ENCODE measurements around the gene JMJD1C.
"Not testable (repeated sequence)": the region's sequence is repeated elsewhere in the genome, so short reads cannot be mapped to it uniquely, and the experiment has no call there.

The JMJD1C gene

DNA sequence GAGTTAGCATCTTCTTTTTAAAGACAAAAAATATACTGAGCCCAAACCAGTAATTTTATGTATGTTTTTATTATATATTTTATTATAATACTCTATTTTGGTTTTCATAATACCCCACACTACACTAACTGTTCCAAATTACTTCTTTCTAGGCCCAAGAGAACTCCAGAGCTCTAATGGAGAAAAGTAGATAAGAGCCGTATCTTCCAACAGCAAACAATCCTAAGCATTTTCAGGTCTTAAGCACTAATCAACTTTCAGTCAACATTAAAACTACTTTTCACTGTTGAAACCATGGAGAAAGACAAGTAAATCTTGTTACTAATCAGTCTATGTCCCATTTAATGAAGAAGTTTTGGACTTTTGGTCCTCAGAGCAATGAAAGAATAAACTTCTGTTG, 55.1 kb downstream of the JMJD1C start:
- DNase-seq (ENCODE audit: low read depth in 2 of 3, low spot score in 1 of 3), result no peak

DNA sequence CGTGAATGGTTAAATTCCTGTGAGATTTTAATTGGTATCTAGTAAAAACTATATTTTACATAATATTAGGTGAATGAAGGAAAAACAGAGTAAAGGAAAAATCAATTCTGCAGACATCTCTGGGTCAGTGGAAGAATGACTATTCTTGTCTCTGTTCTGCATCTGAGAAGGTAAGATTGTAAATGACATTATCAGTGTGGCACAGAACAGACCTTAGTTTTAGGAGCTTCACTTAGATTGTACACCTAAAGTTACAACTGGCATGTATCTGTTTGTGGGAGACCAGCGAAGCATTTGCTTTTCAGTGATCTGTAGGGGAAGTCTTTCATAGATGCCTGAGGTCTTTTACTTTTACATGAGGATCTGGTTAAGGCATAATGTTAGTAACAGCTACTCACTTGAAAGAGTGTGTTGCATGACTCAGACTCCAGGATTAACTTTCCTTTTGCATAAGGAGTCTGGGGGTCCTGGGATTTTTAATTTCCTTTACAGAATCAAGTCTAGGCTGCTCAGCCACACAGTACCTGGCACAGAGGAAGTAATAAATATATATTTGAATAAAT, 56.2 kb downstream of the JMJD1C start:
- DNase-seq (ENCODE audit: low read depth in 2 of 3, low spot score in 1 of 3), result no peak

DNA sequence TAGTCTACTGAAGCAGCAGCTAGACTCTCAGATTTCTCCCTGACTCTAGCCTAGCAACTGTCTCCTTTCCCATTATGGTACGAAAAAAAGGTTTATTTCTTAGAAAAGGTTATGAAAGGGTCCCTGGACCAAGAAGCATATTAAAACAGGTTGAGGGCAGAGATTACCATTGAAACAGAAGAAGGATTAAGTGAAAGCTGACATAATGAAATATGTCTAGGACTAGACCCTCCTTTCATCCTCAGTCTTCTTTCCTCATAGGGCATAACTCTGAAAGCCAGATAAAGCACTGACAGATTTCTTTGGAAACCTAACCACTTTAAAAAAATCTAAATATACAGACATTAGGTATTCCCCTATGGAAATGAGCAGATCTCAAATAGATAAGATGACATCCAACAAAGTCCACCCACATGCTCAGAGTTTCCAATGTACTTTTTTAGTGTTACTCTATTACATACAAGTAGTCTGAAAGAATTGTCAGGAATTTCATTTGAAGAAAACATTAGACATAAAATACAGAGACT, 58.6 kb downstream of the JMJD1C start:
- DNase-seq (ENCODE audit: low read depth in 2 of 3, low spot score in 1 of 3), result no peak

DNA sequence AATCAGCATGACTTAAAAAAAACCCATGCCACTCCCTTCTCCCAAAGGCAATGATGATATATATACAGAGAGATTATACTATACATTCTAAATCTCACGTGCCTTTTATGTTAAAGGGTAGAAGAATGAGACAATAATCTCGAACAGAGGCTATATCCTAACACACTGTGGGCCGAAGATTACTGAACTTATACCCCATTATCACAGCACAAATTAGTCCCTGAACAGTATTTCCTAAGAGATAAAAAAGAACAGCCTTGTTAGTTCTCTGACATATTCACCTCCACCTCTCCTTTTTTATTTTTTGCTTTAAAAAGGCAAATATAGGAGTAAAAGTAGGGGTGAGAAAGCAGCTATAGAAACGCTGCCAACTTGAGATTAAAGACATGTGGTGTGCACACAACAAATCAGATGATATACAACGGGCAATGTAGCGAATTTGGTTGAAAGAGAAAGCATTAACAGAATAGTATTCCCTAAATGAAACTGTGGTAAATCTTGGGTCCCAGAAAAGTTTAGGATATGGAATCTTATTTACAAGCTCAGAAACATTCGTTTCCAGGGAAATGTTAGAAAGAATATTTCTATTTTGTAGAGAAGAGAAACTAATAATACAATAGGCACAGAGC, 69.5 kb downstream of the JMJD1C start:
- DNase-seq (ENCODE audit: low read depth in 2 of 3, low spot score in 1 of 3), result no peak

DNA sequence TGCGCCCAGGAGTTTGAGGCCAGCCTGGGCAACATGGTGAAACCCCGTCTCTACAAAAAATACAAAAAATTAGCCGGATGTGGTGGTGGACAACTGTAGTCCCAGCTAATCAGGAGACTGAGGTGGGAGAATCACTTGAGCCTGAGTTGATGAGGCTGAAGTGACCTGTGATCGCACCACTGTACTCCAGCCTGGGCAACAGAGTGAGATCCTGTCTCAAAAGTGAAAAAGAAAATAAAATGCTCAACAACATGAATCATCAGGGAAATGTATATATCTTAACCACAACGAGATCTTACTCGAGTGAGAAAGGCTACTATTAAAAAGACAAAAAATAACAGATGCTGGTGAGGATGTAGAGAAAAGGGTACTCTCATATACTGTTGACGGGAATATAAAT, 72.7 kb downstream of the JMJD1C start:
- DNase-seq (ENCODE audit: low read depth in 2 of 3, low spot score in 1 of 3), result no peak

DNA sequence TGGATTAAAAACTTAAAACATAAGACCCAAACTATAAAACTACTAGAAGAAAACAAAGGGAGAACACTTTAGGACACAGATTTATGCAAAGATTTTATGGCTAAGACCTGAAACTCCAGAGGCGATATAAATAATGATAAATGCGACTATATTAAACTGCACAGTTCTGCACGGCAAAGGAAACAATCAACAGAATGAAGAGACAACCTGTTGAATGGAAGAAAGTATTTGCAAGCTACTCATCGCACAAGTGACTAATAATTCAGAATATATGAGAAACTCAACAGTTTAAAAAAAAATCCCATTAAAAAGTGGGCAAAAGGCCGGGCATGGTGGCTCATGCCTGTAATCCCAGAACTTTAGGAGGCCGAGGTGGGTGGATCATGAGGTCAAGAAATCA, 73.6 kb downstream of the JMJD1C start:
- no peak for DNase-seq (ENCODE audit: low read depth in 2 of 3, low spot score in 1 of 3)

DNA sequence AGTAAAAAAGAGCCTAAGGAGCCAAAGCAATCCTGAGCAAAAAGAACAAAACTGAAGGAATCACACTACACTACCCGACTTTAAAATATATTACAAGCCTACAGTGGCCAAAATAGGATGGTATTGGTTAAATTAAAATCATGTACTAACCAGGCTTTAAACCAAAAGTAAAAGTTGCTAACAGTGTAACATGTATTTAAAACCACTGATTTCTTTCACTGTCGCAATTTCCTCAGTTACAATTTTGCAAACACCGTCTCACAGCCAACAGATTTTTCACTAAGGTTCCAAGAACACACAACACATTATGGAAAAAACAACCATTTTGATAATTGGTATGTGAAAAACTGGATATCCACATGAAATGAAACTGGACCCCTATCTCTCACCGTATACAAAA, 74.0 kb downstream of the JMJD1C start:
- DNase-seq (ENCODE audit: low read depth in 2 of 3, low spot score in 1 of 3), result no peak

DNA sequence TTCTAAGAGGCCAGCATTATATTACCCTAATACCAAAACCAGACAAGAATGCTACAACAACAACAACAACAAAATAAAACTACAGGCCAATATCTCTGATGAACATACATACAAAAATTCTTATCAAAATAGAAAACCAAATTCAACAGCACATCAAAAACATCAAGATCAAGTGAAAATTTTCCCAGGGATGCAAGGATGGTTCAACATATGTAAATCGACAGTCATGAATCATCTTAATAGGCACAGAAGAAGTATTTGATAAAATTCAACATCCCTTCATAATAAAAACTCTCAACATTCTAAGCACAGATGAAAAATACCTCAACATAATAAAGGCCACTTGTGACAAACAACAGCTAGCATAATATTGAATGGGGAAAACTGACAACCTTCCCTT, 75.3 kb downstream of the JMJD1C start:
- no peak for DNase-seq (ENCODE audit: low read depth in 2 of 3, low spot score in 1 of 3)

DNA sequence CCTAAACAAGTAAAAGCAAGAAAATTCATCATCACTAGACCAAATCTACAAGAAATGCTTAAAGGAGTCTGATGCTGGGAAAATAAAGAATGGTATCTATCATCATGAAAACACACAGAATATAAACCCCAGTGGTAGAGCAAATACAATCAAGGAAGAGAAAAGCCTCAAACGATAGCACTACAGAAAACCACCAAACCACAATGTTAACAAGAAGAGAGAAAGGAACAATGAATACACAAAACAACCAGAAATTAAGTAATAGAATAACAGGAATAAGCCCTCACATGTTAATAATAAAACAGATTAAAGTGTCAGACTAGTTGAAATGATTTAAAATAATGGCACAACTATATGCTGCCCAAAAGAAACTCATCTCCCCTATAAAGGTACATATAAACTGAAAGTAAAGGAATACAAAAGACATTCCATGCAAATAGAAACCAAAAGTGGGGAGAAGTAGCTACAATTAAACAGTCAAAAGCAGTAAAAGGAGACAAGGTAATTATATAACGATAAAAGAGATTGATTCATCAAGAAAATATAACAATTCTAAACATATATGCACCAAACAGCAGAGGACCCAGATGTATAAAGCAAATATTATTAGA, 77.3 kb downstream of the JMJD1C start:
- no peak for DNase-seq (ENCODE audit: low read depth in 2 of 3, low spot score in 1 of 3)

DNA sequence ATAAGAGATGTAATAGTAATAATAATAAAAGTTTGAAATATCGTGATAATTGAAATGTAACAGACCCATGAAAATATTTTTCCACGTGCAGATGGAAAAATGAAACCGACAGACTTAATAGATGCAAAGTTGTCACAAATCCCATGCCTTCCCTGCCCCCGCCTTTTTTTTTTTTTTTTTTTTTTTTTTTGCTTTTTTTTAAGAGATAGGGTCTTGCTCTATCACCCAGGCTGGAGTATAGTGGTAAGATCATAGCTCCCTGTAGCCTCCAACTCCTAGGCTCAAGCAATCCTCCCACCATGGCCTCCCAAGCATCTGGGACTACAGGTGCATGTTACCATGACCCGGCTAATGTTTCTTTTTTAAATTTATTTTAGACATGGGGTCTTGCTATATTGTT, 80.5 kb downstream of the JMJD1C start:
- DNase-seq (ENCODE audit: low read depth in 2 of 3, low spot score in 1 of 3), result no peak

DNA sequence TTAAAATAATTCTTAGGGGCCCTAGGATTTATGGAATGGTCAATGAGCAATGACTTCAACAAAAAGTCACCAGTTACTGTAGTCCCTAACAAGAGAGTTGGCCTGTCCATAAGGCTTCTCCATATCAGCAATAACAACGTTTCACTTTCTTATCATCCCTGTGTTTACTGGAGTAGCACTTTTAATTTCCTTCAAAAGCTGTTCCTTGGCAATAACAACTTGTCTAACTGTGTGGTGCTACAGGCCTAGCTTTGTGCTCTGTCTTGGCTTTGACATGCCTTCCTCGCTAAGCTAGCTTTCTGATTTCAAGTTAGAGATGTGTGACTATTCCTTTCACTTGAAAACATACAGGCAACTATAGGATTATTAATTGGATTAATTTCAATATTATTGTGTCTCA, 81.1 kb downstream of the JMJD1C start:
- no peak for DNase-seq (ENCODE audit: low read depth in 2 of 3, low spot score in 1 of 3)

DNA sequence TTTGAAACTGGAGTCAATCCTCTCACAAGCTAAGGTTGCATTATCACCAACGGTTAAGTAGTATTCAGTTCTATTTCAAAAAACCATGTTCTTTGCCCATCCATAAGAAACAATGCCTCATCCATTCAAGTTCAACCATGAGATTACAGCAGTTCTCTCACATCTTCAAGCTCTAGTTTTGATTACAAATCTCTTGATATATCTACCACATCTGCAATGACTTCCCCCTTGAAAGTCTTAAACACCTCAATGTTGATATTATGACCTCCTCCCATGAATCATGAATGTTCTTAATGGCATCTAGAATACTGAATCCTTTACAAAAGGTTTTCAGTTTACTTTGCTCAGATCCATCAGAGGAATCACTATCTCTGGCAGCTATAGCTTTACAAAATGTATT, 81.8 kb downstream of the JMJD1C start:
- no peak for DNase-seq (ENCODE audit: low read depth in 2 of 3, low spot score in 1 of 3)

DNA sequence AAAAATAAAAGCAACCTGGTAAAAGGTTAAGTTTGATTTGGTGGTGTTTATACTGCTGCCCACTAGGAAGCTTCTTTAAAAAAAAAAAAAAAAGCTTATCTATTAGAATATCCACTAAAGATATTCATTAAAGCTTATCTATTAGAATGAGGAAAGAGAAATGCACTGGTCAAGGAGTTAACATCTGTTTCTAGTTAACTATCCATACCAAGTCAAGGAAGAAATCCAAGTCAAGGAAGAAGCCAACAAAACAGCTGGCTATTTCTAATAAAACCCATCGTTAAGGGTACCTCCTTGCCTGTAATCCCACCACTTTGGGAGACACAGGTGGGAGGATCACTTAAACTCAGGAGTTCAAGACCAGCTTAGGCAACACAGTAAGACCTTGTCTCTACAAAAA, 82.6 kb downstream of the JMJD1C start:
- DNase-seq (ENCODE audit: low read depth in 2 of 3, low spot score in 1 of 3), result no peak

DNA sequence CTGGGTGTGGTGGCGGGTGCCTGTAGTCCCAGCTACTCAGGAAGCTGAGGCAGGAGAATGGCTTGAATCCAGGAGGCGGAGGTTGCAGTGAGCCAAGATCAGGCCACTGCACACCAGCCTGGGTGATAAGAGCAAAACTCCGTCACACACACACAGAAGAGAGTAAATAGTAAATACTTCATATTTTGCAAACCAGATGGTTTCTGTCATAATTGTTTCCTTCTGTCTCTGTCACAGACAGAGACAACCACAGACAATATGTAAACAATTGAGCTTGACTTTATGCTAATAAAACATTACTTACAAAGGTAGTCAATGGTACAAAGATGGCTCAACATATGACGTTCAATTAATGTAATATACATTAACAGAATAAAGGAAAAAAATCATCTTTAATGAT, 83.7 kb downstream of the JMJD1C start:
- no peak for DNase-seq (ENCODE audit: low read depth in 2 of 3, low spot score in 1 of 3)

DNA sequence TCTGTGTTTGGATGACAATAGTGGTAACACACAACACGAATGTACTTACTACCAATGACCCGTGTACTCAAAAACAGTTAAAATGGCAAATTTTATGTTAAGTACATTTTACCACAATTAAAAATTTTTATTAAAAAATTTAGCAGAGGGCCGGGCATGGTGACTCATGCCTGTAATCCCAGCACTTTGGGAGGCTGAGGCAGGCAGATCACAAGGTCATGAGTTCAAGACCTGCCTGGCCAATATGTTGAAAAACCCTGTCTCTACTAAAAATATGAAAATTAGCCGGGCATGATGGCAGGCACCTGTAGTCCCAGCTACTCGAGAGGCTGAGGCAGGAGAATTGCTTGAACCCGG, 88.5 kb downstream of the JMJD1C start:
- not testable (repeated sequence) for DNase-seq (ENCODE audit: low read depth in 2 of 3, low spot score in 1 of 3)

DNA sequence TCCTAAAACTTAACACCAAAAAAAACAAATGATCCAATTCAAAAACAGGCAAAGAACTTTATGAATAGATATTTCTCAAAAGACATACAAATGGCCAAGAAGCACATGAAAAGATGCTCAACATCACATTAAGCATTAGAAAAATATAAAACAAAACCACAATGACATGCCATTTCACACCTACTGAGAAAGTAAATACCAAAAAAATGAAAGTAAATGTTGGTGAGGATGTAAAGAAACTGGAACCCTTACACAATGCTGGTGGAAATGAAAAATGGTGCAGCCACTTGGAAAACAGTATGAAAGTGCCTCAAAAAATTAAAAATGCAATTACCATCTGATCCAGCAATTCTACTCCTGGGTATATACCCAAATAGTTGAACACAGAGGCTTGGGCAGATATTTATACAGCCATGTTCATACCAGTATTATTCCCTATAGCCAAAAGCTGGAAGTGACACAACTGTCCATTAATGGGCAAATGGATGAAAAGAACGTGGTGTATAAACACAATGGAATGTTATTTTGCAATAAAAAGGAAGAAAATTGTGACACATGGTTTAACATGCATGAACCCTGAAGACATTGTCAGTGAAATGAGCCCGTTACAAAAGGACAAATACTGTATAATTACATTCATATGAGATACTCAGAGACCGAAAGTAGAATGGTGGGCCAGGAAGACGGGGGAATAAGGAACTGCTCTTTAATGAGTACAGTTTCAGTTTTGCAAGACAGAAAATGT, 89.0 kb downstream of the JMJD1C start:
- no peak for DNase-seq (ENCODE audit: low read depth in 2 of 3, low spot score in 1 of 3)

DNA sequence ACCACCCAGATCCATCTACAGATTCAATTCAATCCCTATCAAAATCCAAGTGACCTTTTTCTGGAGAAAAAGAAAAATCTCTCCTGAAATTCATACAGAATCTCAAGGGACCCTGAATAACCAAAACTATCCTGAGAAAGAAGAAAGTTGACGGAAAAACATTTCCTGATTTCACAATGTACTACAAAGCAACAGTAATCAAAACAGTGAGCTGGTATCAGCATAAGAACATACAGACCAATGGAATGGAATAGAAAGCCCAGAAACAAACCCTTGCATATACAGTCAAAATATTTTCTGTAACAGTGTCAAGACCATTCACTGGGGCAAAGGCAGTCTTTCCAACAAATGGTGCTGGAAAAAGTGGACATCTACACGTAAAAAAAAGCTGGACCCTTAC, 89.9 kb downstream of the JMJD1C start:
- DNase-seq (ENCODE audit: low read depth in 2 of 3, low spot score in 1 of 3), result no peak

DNA sequence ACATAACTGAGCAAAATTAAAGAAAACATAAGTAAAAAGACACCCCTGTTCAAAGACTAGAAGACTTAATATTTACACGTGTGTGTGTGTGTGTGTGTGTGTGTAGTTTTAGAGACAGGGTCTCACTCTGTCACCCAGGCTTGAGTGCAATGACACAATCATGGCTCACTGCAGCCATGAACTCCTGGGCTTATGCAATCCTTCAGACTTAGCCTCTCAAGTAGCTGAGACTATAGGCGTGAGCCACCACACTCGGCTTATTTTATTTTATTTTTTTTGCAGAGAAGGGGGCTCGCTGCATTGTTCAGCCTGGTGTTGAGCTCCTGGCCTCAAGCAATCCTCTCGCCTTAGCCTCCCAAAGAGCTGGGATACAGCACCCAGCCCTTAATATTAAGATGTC, 90.3 kb downstream of the JMJD1C start:
- no peak for DNase-seq (ENCODE audit: low read depth in 2 of 3, low spot score in 1 of 3)

DNA sequence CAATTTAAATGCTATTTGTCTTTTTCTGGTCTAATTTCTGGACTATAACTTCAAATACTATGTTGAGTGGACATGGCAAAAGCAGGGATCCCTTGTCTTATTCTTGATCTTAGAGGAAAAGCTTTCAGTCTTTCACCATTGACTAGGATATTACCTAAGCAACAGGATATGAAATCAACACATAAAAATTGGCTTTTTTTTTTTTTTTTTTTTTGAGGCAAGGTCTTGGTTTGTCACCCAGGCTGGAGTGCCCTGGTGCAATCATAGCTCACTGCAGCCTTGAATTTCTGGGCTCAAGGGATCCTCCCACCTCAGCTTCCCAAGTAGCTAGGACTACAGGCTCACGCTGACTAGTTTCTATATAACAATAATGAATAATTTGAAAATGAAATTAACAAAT, 90.8 kb downstream of the JMJD1C start:
- DNase-seq (ENCODE audit: low read depth in 2 of 3, low spot score in 1 of 3), result no peak

DNA sequence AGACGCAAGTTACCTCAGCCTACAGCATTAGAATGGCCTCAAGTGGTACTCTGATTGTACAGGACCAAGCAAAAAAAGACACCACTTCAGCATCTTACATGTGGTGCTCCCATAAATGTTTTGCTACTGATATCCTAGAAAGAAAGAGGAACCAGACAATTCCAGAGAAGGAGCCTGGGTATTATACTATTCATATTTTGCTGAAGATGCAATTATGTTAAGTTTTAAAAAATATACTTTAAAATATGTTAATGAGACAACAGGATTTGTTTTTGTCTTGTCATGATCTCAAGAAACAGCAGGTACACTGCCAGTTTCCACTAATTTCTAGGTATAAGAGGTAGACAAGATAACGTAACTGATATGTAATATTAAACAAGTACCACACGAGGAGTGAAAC, 92.6 kb downstream of the JMJD1C start:
- no peak for DNase-seq (ENCODE audit: low read depth in 2 of 3, low spot score in 1 of 3)

DNA sequence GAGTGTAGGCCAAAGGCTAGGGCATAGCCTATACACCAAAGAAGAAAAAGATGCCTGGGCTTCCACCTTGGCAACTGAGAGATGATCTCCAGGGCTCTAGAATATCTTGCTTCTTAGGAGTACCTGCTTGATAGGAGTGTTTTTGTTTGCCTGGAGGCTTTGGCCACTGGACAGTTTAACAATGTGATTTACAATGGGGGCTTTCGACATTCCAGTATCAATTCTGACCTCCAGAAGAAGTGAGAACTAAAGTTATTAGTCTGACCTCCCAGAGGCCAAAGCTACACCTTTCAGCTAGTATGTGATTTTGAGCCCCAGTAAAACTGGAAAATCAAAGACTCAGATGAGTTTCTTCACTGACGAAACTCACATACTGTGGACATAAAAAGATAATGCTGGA, 96.1 kb downstream of the JMJD1C start:
- no peak for DNase-seq (ENCODE audit: low read depth in 2 of 3, low spot score in 1 of 3)

DNA sequence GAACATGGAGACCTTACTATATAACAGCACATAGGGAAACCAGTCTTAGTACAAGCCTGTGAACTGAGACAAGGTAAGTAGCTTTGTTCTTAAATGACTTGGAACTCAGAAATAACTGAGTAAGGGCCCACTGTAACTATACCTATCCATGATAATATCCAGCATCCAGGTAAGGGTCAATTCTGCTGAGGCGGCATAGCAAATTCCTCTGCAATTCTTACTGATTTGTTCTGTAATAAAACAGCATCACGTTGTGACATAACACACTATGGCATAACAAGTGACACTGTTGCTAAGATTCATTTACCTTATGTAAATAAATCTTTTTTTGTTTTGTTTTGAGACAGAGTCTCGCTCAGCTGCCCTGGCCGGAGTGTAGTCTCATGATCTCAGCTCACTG, 97.4 kb downstream of the JMJD1C start:
- DNase-seq (ENCODE audit: low read depth in 2 of 3, low spot score in 1 of 3), result no peak
